Panc1 (cell line): Measurements from ENCODE around the gene KIAA2012. TPM values are rescaled to one million over a fixed set of nuclear protein-coding genes. Genes with fewer than 3 reads are reported as not detected.

ENCODE experiments used
- ATAC-seq: fragments of 200-7000 bp; cut with Tn5 transposase; 2 replicates; pipeline ENCODE4 v1.9.1; 2020; ENCODE audit warnings: mild to moderate bottlenecking, moderate library complexity
- BruUV-seq: library from RNA; stranded (reverse); fragments of 400-500 nt; replicated peaks from 2 replicates; lab custom pipeline; 2021; lab: Mats Ljungman, UMichigan
- CTCF ChIA-PET: fragments of 300-600 bp; sonication (Branson Sonifier 250); formaldehyde crosslinking; loops from one replicate; lab custom pipeline; 2022; ENCODE audit warnings: antibody characterized with exemption; lab: Charles Lee
- POLR2A ChIA-PET: fragments of 300-600 bp; sonication (Branson Sonifier 250); formaldehyde crosslinking; loops from one replicate; lab custom pipeline; 2022; ENCODE audit warnings: antibody characterized with exemption; lab: Charles Lee
- DNase-seq: peaks from one replicate; pipeline ENCODE4 v3.0.0-alpha.2; 2010; ENCODE audit warnings: low read depth, low spot score
- H3K27ac ChIP-seq: 2 replicates; pipeline ENCODE4 v1.5.1; 2011; ENCODE audit warnings: mild to moderate bottlenecking, low read length, inconsistent platforms
- H3K27me3 ChIP-seq: fragments of 200-500 bp; sonication (Bioruptor generic); 2 replicates; pipeline ENCODE4 v1.6.0; 2014; ENCODE audit warnings: low read length, inconsistent platforms; ENCODE audit not compliant: control insufficient read depth, insufficient read depth
- H3K36me3 ChIP-seq: fragments of 200-500 bp; sonication (Bioruptor generic); 2 replicates; pipeline ENCODE4 v1.5.1; 2014; ENCODE audit warnings: inconsistent platforms, mild to moderate bottlenecking, low read length, moderate library complexity; ENCODE audit not compliant: control insufficient read depth, insufficient read depth
- H3K4me1 ChIP-seq: 2 replicates; pipeline ENCODE4 v1.5.1; 2011; ENCODE audit warnings: inconsistent platforms, mild to moderate bottlenecking, low read length, moderate library complexity; ENCODE audit not compliant: control insufficient read depth, insufficient read depth
- H3K4me3 ChIP-seq, 2 experiments: 2 replicates each; pipeline ENCODE4 v1.5.1; 2011 to 2012; ENCODE audit warnings: low read depth in 2 of 2, low read length in 2 of 2, mild to moderate bottlenecking in 2 of 2, inconsistent platforms in 1 of 2, moderate library complexity in 1 of 2
- H3K9me3 ChIP-seq: fragments of 200-500 bp; sonication (Bioruptor generic); 2 replicates; pipeline ENCODE4 v1.5.1; 2014; ENCODE audit warnings: low read depth, mild to moderate bottlenecking, inconsistent platforms, low read length, moderate library complexity; ENCODE audit not compliant: control insufficient read depth, insufficient read depth
- CTCF ChIP-seq: fragments of 450-650 bp; IDR thresholded peaks from 2 replicates; pipeline ENCODE4 v1.5.1; 2017; ENCODE audit warnings: mild to moderate bottlenecking
- POLR2AphosphoS5 ChIP-seq: IDR thresholded peaks from 2 replicates; pipeline ENCODE4 v1.6.1; 2012; ENCODE audit warnings: mild to moderate bottlenecking, low read depth, low read length, moderate library complexity
- REST ChIP-seq, 2 experiments: IDR thresholded peaks; 2 replicates each; pipeline ENCODE4 v1.6.1; 2011 to 2012; ENCODE audit warnings: low read depth in 2 of 2, control low read depth in 1 of 2, low read length in 1 of 2, mild to moderate bottlenecking in 1 of 2, moderate library complexity in 1 of 2; ENCODE audit not compliant: insufficient read depth in 1 of 2
- SIN3A ChIP-seq: IDR thresholded peaks from 2 replicates; pipeline ENCODE4 v1.6.1; 2012; ENCODE audit warnings: low read depth, mild to moderate bottlenecking, low read length, moderate library complexity, borderline replicate concordance; ENCODE audit not compliant: insufficient read depth
- TCF7L2 ChIP-seq: IDR thresholded peaks from 2 replicates; pipeline ENCODE4 v1.6.1; 2011; ENCODE audit warnings: mild to moderate bottlenecking, low read depth, low read length, inconsistent platforms
- in situ Hi-C: cut with HindIII; loops from 2 replicates; pipeline ENCODE4 v1.10.0; 2016; ENCODE audit warnings: low sequenced_read_pairs, low pct_unique_long_range_greater_than_20kb
- intact Hi-C: fragments of 100-400 bp; cut with micrococcal nuclease; formaldehyde crosslinking; loops from one replicate; pipeline ENCODE4 v1.10.0; 2022; ENCODE audit not compliant: unreplicated experiment
- total RNA-seq: library from RNA; stranded (reverse); gene quantifications from one replicate; pipeline ENCODE4 v1.2.1, GENCODE V29; 2021; ENCODE audit not compliant: unreplicated experiment

The KIAA2012 gene
- total RNA-seq, 1 experiment from 2014 or later: not detected

- TF ChIP-seq POLR2AphosphoS5 (no peak), SIN3A (no peak), REST (IDR thresholded peaks at IDR 0.05; ENCODE audit: insufficient read depth in 1 of 2, low read depth in 2 of 2, low read length in 1 of 2) (no peak), TCF7L2 (no peak), CTCF (no peak)
- H3K36me3 ChIP-seq: no peaks in the 10 kb centered on the region
- no peaks in the 10 kb centered on the region for H3K4me1 ChIP-seq
- intact Hi-C loops (no loop called here), in situ Hi-C loops (no loop called here)
- no peaks in the 10 kb centered on the region for H3K9me3 ChIP-seq
- CTCF ChIA-PET: no interaction called here
- no peak overlapping the region for H3K4me3 ChIP-seq
- H3K27ac ChIP-seq: no peak overlapping the region
- POLR2A ChIA-PET: interaction anchor here (0.6 kb wide), 1 partner anchor 64 kb away, joined by 8 read pairs; no protein-coding TSS in a partner anchor
- DNase-seq (no peak), ATAC-seq (no peak)
- H3K27me3 ChIP-seq: no peaks in the 10 kb centered on the region
- BruUV-seq: no TSS peak
These were observed 26.5 kb upstream of the KIAA2012 start for GRCh38 chr2:202046572-202046971.

- no peaks in the 10 kb centered on the region for H3K36me3 ChIP-seq
- H3K4me1 ChIP-seq: no peaks in the 10 kb centered on the region
- H3K27me3 ChIP-seq: peaks cover 3% of the 10 kb centered on the region; the same call in 1 of the 2 replicates
- intact Hi-C loops: no loop called here
- CTCF ChIA-PET: no interaction called here
- H3K4me3 ChIP-seq: no peak overlapping the region
- BruUV-seq: no TSS peak
- no peak for TF ChIP-seq TCF7L2
- TF ChIP-seq SIN3A: no peak
- no peak for TF ChIP-seq POLR2AphosphoS5
- TF ChIP-seq CTCF: no peak
- TF ChIP-seq REST (IDR thresholded peaks at IDR 0.05; ENCODE audit: insufficient read depth in 1 of 2, low read depth in 2 of 2, low read length in 1 of 2): no peak
- POLR2A ChIA-PET: no interaction called here
- DNase-seq: no peak
- no peak for ATAC-seq
- no peaks in the 10 kb centered on the region for H3K9me3 ChIP-seq
- H3K27ac ChIP-seq: no peak overlapping the region
- in situ Hi-C loops: no loop called here
These were observed 23.8 kb upstream of the KIAA2012 start for GRCh38 chr2:202049092-202049728.
